GM12801 (cell line): ENCODE measurements around the gene STARD13.

Experiments used
- TF ChIP-seq, protein P1 (sequence below): IDR thresholded peaks from one replicate; pipeline ENCODE4 v1.5.1; 2011; ENCODE audit warnings: control low read depth; ENCODE audit not compliant: insufficient read length; ENCODE audit errors: extremely low read depth

STARD13 gene

DNA sequence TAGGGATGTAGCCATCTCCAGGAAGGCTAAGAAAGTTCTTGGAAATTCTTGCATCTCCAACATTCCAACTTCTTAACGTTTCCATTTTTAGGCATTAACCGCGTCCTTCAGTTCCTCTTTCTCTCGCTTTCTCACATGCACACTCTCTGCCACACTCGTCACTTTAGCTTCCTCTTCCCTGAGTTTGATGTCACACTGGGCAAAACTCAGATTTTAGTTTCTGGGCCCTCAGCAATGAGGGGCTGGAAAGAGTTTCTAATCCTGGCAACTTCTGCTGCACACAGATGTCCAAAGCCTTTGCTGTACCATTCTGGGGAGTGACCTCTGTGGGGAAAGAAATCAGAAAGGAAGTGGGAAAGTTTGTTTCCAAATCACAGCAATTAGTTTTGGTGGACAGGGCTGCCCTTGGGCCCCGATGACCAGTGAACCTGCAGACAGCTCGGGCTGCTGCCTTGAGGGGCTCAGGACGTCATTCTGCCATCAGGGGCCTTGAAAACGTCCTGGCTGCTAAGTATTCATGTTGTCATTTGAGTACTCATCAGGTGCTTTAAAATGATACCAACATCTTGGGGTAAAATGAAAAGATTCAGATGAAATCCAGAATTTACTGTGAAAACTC, 180.1 kb downstream of the STARD13 start:
- TF ChIP-seq, protein P1, sequence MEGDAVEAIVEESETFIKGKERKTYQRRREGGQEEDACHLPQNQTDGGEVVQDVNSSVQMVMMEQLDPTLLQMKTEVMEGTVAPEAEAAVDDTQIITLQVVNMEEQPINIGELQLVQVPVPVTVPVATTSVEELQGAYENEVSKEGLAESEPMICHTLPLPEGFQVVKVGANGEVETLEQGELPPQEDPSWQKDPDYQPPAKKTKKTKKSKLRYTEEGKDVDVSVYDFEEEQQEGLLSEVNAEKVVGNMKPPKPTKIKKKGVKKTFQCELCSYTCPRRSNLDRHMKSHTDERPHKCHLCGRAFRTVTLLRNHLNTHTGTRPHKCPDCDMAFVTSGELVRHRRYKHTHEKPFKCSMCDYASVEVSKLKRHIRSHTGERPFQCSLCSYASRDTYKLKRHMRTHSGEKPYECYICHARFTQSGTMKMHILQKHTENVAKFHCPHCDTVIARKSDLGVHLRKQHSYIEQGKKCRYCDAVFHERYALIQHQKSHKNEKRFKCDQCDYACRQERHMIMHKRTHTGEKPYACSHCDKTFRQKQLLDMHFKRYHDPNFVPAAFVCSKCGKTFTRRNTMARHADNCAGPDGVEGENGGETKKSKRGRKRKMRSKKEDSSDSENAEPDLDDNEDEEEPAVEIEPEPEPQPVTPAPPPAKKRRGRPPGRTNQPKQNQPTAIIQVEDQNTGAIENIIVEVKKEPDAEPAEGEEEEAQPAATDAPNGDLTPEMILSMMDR: no peak

DNA sequence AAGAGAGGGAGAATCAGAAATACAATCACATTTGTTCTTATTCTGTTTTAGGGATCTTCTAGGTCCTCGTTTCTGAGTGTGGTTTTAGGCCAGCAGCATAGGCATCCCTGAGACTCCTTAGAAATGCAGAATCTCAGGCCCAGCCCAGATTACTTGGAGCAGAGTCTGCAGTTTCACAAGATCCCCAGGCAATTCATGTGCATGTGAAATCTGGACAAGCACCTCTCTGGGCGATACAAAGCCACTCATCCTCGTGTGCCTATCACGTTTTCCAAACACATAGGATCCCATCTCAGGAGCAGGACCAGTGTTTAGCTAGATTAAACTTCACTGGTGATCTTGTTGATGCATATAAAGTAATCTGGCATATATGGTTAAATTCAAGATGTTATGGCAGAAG, 182.1 kb downstream of the STARD13 start:
- TF ChIP-seq, protein P1: no peak

DNA sequence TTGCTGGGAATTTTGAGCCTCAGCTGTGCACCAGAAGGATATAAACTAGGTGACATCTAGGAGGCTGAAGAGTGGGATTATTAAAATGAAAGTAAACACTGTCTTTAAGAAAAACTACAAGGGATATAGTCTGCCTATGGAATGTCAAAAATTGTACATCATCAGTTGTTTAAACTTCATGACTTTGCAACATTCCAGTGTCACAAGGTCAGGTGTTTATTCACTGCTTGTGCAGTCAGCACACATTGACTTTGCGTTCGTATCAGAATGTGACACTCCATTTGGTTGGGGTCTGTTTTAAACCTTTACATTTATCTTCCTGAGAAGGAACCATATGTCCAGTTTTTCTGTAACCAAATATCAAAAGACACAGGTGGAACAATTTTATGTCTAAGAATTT, 183.7 kb downstream of the STARD13 start:
- TF ChIP-seq, protein P1: no peak

DNA sequence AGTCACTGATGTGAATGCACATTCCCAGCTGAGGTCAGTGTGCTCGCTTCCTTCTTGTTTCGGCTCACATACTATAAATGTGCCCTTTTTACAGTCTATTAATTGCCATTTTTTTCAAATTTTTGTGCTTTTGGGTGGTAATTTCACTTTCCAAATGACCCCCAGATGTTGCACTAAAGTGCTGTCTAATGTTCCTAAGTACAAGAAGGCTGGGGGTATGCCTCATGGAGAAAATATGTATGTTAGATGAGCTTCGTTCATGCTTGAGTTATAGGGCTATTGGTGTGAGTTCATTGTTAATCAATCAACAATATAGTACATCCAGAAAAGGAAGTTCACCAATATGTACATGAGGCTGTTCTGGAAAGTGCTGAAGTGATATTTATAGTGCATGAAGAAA, 184.7 kb downstream of the STARD13 start:
- TF ChIP-seq, protein P1: no peak

DNA sequence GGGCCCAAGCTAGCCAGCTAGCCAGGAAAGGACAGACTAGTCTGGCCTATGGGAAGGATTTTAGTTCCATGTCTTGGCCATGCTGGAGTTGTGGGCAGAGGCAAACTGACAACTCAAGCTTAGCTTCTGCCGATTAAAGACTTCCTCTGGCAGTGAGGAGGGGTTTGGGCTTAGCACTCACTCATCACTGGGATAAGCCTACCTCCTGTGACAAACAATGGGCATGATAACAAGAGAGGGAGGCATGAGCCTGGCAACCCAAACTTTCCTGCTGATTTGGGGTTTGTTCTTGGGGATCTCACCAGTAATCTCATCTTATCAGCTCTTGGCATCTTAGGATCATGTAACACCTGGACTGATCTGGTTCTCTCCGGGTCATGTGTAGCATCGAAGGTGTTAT, 185.7 kb downstream of the STARD13 start:
- TF ChIP-seq, protein P1: no peak

DNA sequence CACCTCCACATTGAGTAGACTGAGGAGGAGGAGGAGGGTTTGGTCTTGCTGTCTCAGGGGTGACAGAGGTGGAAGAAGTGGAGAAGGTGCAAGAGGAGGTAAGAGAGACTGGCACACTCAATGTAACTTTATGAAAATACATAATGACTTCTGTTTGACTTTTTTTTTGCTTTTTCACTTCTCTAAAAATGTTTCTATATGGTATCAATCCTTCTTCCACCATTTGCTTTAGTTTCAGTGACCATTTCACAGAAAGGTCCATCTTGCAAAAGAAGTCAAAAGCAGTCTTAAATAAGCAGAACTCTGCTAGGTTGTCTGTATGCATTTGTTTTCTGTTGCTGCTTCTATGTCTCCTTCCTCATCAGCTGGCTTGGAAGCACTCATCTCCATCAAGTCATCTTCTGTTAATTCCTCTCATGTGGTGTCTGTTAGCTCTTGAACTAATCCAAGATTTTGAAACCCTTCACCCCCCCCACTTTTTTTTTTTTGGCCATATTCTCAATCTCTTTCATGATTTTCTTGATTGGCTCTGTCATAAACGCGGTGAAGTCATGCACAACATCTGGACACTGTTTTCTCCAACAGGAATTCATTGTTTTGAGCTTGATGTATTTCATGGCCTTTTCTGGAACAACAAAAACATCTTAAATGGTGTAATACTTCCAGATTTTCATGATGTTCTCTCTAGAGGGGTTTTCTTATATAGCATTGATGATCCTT, 188.5 kb downstream of the STARD13 start:
- TF ChIP-seq, protein P1: no peak

DNA sequence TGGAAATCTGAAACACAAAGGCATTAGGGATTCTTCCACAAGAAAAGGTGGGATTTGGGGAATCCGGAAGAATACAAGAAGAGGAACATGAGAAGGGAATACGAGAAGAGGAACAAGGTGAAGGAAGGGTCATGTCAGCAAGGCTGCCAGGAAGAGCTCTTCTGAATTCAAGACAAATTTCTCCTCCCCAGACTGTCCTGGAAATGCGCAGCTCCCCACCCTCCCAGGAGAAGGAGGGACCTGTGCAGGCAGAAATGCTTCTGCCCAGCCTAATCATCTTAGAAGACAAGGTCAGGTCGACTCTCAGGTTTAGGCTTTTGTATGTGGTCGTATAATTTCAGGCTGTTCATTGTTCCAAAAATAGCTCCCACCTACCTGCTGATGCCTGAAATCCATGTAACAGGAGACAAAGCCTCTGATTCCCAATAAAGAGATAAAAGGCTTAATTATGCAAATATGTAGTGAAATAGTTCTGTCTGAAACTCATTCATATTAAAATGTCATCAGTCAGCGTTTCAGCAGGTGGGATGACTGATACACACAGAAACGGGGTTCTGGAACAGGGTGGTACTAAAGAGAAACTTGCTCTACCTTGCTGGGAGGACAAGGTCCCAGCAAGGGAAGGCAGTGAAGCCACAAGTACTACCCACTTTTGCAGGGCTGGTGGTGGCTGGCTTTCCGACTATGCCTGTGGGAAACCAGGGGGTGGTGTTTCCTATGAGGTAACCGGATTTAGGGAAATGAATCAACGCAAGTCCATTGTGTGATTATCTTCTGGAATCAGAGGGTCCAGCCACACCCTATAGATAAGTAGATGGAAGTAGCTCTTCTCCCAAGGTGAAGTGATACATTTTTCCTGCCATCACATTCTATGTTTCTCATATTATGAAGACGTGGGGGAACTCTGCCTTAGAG, 193.2 kb downstream of the STARD13 start:
- TF ChIP-seq, protein P1: no peak
